Activated CD4-positive, alpha-beta T cell treated with anti-CD3 and anti-CD28 coated beads for 48 hours (primary cell): Measurements from ENCODE around the gene ZNF331.
"Not testable (repeated sequence)": the region's sequence is repeated elsewhere in the genome, so short reads cannot be mapped to it uniquely, and the experiment has no call there.

Source experiments
- DNase-seq: peaks from one replicate; pipeline ENCODE4 v3.0.0-alpha.2; 2020

ZNF331 gene

GRCh38 chr19:53537521-53538377 lies at the start of gene ZNF331:
Gene ZNF331, plus strand, starts transcription at chr19:53538145. Its CDS starts 31,232 bp downstream, at chr19:53569377.
- DNase-seq, result peak; percentile 89

- DNase-seq, result no peak
Measured at GRCh38 chr19:53492153-53492552, 45.8 kb upstream of the ZNF331 start.

GRCh38 chr19:53497311-53498023 lies 40.5 kb upstream of the ZNF331 start:
- DNase-seq, result not testable (repeated sequence)

GRCh38 chr19:53498024-53498395 lies 39.9 kb upstream of the ZNF331 start:
- DNase-seq, result not testable (repeated sequence)

GRCh38 chr19:53503151-53503550 lies 34.8 kb upstream of the ZNF331 start:
- DNase-seq, result not testable (repeated sequence)

GRCh38 chr19:53503671-53504364 lies 34.1 kb upstream of the ZNF331 start:
- not testable (repeated sequence) for DNase-seq

GRCh38 chr19:53504365-53504703 lies 33.6 kb upstream of the ZNF331 start:
- DNase-seq, result peak; percentile 16

GRCh38 chr19:53504885-53505284 lies 33.1 kb upstream of the ZNF331 start:
- no peak for DNase-seq

GRCh38 chr19:53506728-53507127 lies 31.2 kb upstream of the ZNF331 start:
- DNase-seq, result no peak

- no peak for DNase-seq
Measured at GRCh38 chr19:53507523-53508442, 30.2 kb upstream of the ZNF331 start.

GRCh38 chr19:53509443-53509842 lies 28.5 kb upstream of the ZNF331 start:
- DNase-seq, result no peak

GRCh38 chr19:53509845-53510244 lies 28.1 kb upstream of the ZNF331 start:
- no peak for DNase-seq

- DNase-seq, result no peak
Measured at GRCh38 chr19:53511357-53511756, 26.6 kb upstream of the ZNF331 start.

GRCh38 chr19:53511933-53512374 lies 26.0 kb upstream of the ZNF331 start:
- peak; percentile 63 for DNase-seq

GRCh38 chr19:53515047-53515446 lies 22.9 kb upstream of the ZNF331 start:
- not testable (repeated sequence) for DNase-seq

GRCh38 chr19:53517114-53517741 lies 20.7 kb upstream of the ZNF331 start:
- DNase-seq, result no peak

- DNase-seq, result no peak
Measured at GRCh38 chr19:53518121-53518520, 19.8 kb upstream of the ZNF331 start.

- no peak for DNase-seq
Measured at GRCh38 chr19:53518716-53519115, 19.2 kb upstream of the ZNF331 start.

GRCh38 chr19:53519446-53519845 lies 18.5 kb upstream of the ZNF331 start:
- no peak for DNase-seq

GRCh38 chr19:53520163-53520546 lies 17.8 kb upstream of the ZNF331 start:
- no peak for DNase-seq

- peak; percentile 87 for DNase-seq
Measured at GRCh38 chr19:53520547-53521372, 17.2 kb upstream of the ZNF331 start.
